Activated CD8-positive, alpha-beta memory T cell treated with anti-CD3 and anti-CD28 coated beads for 4 hours (primary cell): ENCODE data around the gene C1QTNF9.
"Not testable (repeated sequence)": the region's sequence is repeated elsewhere in the genome, so short reads cannot be mapped to it uniquely, and the experiment has no call there.

ENCODE experiments used
- DNase-seq, 2 donors: peaks; one replicate each; pipeline ENCODE4 v3.0.0-alpha.2; 2020; ENCODE audit warnings: low read depth in 2 of 2

C1QTNF9 gene

DNA sequence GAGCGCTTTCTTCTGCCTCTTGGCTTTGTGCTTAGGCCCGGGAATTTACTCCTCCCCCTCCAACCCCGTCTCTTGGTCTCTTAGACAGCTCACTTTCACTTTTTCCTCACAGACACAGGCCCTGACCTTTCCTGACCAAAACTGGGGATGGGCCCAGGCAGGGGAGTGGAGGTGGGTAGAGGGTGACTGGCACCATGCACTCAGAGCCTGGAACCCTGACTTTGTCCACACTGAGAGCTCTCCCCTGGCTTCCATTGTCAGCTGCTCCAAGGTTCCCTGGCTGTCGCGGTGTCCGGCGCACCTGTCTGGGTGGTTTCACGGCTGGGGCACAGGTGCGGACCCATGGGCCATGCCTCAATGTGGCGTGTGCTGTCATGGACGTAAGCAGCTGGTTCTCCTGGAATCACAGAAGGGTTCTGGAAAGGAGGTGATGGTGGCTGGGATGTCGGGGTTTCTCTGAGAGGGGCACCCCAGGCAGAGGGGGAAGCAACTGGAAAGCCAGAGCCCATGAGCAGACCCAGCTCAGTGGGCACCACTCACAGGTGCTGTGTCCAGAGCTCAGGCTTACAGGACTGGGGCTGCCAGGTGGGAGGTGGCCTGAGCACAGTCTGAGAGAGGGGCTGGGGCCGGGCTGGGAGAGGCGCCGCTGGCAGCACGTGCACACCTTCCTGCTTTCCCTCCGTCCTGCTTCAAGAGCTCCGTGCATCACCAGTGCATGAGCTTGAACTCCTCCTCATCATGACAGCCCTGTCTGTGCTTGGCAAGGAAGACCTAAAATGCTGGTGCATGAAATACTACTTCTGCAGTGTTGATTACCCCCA lies 28.0 kb upstream of the C1QTNF9 start:
- no peak for DNase-seq

DNA sequence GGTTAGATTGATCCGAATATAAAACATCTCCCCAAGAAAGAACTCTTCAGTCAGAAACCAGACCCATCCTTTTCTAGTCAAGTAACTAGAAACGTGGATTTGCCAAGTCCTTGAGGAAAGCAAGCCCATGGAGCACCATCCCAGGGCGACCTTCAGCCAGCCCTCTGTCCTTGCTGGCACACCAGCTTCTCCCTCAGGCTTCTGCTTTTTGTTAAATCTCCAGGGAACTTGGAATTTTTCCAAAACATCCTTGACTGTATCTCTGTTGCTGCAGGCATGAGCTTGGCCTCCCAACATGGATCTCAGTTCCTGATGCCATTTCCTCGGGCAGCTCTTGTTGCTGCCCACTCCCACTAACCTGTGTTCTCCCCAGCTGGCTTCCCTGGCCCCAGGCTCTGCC lies 27.1 kb upstream of the C1QTNF9 start:
- no peak for DNase-seq

DNA sequence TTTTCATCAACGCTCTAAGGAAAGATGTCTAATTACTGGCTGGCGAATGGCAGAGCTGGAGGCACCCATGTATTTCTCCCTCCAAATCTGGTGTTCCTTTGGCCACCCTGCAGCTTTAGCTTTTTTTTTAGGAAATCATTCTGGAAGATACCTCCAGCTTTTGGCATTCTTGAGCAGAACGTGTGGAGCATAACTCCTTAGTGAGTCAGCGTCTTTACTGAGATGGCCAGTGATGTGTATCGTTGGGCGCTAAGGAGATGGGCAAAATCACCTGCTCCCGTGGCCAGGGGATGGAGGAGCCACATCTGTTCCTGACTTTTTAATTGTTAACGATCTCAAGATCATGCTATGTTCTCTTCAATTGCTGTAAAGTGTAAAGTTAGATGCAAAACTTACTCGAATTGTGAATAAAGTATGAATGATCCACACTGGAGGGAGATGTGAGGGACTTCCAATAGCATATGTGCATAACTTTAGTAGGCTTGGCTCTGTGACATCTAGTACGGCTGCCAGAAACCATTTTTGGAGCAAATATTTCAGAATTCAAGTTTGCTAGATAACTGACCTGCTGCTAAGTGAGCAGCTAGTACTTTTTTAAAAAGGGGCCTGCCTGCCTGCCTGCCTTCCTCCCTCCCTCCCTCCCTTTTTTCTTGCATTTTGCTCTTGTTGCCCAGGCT lies 24.4 kb upstream of the C1QTNF9 start:
- no peak for DNase-seq

DNA sequence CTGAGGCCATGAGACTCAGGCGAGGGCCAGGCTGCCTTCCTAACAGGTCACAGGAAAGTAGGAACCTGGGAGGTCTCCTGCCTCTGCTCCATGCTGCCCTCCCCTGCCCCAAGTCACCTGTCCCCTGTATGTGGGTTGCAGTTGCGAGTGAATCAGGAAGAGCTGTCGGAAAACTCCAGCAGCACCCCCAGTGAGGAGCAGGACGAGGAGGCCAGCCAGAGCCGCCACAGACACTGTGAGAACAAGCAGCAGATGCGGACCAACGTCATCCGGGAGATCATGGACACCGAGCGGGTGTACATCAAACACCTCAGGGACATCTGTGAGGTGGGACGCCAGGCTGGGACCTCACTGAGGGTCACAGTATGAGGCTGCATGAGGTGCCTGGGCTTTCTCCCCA lies 22.8 kb upstream of the C1QTNF9 start:
- DNase-seq, result no peak

DNA sequence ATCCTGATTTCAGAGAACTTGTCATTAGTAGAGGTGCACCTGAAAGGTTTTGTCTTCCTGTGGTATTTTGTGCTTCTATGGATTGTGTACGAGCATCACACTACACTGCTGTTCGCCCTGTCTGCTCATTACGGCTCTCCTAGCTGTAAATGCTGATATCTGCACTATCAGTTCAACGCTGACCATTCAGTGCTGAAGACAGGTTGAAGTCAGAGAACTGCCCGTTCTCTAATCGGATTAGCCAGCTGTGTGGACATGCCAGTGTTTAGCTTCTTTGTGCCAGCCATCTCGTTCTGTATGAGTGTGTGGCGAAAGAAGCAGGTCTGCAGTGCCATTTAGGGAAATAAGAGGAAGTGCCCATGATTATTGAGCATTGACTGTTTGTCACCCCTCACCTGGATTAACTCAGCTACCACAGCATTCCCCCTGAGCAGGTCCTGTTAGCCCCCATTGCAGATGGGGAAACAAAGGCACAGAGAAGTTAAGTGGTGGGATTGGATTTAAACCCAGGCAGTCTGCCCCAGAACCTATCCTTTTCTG lies 21.6 kb upstream of the C1QTNF9 start:
- no peak for DNase-seq

DNA sequence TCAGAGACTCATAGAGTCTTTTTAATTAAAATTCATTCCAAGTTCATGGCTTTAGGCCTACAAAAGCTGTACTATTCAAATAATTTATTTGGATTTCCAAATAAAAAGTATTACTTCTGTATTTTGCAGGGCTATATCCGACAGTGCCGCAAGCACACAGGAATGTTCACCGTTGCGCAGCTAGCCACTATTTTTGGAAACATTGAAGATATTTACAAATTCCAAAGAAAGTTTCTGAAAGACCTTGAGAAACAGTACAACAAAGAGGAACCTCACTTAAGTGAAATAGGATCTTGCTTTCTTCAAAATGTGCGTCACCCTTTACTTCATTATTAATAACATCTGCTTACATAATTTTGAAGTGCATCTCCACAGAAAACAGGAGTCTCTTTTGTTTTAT lies 20.5 kb upstream of the C1QTNF9 start:
- DNase-seq, result no peak

DNA sequence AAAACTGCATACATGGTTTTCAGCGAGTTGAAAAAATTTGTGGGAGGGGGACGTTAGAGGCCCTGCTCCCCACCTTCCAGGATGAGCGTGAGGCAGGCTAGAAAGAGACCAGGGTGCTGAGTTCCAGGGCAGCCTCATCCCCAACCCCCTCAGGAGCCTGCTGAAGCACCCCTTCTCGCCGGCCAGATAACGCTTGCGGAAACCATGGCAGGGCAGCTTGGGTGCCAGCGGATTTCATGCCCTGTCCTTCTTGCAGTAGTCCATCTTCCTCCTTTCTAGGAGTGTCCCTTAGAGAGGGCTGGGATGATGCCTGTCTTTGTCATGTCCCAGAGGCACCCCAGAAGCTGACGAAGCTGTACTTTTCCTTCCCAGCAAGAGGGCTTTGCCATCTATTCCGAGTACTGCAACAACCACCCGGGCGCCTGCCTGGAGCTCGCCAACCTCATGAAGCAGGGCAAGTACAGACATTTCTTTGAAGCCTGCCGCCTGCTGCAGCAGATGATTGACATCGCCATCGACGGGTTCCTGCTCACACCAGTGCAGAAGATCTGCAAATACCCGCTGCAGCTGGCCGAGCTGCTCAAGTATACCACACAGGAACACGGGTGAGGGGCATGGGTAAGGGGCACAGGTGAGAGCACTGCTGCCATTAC lies 19.0 kb upstream of the C1QTNF9 start:
- DNase-seq, result no peak

DNA sequence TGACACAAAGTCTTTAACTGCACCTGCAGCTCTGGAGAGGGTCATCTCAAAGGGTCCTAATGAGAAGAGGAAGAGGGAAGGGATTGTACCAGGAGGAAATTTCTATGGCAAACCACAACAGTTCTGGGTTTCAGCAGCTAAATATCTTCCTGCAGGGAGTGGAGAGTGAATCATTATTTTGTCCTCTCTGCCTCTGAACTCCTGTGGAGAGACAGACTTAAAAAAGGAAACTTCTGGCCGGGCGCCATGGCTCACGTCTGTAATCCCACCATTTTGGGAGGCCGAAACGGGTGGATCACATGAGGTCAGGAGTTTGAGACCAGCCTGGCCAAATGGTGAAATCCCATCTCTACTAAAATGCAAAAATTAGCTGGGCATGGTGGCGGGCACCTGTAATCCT lies 16.9 kb upstream of the C1QTNF9 start:
- no peak for DNase-seq

DNA sequence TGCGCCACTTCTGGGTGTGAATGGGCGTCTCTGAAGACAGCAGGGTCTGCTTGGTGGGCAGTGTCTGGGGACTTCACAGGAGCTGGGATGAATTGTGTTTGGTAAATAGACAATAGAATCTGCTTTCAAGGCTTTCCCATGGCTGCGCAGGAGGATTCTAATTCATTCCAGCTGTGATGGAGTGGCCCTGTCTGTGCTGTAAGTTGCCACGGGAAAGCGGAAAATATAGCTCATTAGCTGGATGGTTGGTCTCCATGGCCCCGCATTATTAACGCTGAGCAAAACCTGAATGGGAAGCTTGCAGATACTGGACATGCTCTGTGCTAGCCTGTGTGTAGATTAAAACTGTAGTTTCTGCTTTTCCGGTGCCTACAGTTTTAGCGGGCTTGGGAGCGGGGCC lies 15.6 kb upstream of the C1QTNF9 start:
- no peak for DNase-seq

DNA sequence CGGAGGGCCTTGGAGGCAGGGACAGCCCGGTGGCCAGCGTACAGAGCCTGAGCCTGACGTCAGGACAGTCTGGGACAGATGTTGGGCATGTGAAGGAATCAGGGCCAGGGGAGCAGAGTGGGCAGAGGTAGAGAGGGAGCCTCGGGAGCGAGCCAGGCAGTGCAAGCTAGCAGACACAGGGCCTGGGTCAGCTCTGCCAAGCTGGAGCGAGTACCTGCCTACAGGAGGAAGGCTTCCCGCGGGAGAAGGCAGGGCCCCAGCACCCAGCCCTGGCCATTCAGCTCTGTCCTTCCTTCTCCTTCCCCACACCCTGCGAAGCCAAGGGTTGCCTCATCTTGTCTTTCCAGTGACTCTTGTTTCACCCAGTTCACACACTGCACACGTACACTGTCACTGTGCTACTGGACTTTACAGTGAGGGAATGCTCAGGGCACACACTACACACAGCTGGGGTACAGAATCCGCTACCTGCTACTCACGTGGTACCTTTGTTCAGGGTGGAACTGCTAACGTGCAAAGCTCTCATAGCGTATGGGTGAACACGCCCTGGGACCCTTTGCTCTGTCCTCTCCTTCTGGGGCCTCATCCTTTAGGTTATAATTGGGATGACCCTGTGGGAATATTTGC lies 9.8 kb upstream of the C1QTNF9 start:
- DNase-seq, result no peak

DNA sequence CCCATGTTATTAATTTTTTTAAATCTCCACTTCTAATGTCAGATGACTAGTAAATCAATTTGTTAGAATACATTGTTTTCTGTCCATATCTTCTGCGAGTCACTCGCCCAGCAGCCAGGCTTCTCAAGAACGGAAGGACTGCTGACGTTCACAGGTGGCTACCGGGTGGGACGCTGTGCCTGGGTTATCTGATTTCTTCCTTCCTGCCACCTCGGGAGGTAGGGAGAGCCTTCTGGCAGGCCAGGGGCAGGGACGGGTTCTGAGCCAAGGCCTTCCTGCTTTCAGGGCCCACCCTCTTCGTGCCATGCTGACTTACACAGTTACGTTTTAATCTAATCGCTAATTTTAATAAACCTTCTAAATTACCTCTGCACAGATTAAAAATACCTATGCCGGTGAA lies 7.9 kb upstream of the C1QTNF9 start:
- no peak for DNase-seq

DNA sequence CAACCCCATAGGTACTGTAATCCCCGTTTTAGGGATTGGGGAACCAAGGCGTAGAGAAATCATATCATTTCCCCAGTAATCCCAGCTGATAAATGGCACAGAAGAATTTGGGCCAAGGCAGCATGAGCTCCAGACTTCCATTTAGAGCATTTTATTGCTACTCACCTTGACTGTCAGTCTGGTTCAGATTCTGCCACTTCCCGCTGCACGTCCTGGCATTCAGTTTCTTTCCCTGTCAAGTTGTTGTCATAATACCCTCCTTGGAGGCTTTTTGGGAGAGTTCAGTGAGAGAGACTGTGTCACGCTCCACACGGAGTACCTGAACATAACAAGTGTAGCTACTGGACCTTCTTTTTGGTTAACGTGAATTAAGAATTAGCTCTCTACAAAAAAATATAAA lies 7.5 kb upstream of the C1QTNF9 start:
- DNase-seq, result no peak

DNA sequence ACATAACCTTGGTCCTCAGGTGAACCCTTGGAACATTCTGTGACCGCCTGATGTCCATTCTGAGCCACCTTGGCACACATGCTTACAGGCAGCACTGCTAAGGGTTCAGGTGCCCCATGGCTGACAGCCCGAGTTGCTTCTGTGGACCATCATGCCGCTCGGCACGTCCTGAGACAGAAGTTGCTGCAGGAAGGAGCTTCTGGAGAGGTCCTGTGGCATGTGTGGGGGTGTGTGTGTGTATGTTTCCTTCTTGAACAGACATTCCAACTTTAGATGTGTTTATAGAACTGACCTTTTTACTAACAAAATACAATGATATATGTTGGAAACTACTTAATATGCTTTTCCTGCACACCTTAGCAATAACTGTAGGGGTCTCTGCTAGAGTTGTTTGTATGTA lies 4.8 kb upstream of the C1QTNF9 start:
- DNase-seq, result no peak

DNA sequence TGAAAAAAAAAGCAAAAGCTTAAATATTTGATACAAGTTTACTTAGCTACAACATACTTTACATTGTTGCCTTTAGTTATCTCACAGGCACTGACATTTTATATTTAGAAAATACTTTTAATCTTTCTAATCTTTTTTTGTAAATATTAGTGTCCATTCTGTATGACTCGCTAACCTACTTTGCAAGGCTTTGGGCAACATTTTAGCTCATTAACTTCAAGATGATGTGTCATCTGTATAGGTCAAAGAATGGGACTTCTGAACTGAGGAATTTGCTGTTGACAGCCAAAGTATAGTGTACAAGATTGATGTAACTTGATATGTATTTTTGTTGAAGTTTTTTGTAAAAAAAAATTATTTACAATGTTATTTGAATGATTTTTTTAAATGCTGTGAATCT lies 2.7 kb upstream of the C1QTNF9 start:
- DNase-seq, result no peak

DNA sequence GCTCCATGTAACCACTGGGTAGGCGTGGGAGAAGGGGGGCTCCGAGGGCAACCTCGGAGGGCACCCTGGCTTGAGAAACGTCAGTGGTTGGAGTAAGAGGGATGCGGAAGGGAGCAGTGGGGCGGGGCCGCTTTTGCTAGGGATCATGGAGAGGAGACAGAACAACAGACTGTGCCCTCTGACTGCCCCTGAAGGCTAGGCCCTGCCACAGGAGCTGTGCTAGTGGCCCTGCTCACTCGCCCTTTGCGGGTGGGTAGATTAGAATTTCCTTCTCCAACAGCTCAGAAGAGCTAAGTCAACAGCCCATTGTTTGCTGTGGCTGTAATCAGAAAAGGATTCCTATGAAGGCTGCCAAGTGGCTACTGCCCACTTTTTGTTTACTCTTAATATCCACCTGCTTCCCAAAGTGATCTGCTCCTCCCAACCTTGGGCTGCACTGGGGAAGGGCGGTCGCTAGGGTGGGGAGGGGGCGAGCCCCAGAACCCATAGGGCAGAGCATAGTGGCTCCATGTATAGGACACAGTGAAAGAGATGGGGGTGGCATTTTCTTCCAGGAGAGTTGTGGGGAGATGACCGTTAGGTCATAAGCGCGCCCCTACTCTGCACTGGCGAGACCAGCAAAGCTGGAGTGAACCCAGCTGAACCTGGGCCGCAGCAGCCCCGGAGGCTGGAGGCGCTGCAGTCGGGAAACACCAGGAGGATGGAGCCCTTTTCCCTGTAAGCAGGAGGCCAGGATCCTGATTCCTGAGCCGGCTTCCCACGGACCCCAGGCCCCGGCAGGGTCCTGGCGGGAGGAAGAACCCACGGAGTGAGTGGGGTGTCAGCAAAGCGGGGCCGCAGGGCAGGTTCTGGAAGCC lies 1.9 kb upstream of the C1QTNF9 start:
- DNase-seq, result no peak

DNA sequence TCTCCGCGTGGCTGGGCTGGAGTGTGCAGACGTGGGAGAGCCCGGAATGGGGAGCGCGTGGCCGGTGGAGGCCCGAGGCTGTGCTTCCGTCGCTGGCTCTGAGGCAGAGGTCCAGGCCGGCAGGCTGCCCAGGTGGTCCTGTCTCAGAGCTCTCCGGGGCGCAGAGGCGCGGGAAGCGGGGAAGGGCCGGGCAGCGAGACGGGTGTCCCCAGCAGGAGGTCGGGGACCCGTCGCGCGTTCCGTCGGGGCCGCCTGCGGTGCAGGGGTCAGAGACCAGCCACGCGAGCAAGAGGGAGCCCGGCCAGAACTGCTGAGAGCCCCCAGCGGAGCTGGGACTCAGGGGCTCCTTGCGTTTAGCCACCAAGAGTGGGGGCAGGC lies 1.3 kb upstream of the C1QTNF9 start:
- DNase-seq, result no peak

DNA sequence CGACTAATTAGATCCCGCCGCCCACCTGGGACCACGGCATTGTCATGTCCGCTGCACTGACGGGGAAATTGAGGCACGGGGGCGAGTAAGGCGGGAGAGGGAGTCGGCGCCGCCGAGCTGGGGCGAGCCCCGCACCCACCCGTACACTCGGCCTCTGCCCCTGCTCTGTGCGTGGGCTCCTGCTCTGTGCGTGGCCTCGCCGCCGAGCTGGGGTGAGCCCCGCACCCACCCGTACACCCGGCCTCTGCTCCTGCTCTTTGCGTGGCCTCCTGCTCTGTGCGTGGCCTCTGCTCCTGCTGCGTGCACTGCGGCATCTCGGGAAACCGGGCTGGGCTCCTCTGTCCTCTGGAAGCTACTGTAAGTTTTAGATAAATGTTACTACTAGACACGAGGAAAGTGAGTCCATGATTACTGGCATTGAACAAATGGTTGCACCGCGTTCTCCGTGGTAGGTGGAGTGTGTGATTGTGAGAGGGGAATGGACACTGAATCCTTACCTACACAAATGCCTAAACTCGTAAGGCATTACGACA lies 826 bp upstream of the C1QTNF9 start:
- DNase-seq, result no peak

DNA sequence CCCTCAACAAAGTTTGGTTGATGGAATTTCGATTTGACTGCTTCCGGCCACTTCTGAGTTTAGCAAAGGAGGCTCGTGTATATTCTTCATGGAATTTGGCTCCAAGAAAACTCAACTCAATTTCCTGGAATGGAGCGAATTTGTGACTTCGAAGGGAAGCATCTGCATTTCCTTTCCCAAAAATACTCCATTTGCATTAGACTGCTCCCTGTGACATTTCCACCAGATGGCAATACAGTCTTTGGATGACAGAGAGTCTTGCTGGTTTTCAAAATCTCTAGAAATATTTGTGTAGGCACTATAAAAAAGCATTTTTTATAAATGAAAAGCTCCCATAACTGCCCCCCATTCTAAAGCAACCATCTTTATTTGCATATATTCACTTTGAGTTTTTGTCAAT lies 4.1 kb downstream of the C1QTNF9 start:
- no peak for DNase-seq

DNA sequence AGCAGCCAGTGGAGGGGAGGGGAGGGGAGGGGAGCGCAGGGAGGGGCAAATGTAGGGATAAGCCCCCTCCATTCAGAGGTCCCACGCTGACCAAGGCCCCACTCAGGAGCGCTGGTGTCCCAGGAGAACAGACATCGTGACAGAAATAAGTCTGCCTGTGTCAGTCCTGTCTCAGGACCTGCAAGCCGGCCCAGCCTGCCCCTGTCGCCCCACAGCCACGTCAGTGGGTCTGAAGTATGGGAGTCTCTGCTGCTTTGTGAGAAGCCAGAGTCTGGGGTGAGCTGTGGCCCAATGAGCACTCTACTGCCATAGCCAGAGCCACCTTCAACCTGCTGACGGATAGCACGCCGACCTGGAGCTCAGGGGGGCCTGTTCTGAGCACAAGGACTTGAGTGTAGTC lies 8.5 kb downstream of the C1QTNF9 start:
- DNase-seq, result not testable (repeated sequence)

DNA sequence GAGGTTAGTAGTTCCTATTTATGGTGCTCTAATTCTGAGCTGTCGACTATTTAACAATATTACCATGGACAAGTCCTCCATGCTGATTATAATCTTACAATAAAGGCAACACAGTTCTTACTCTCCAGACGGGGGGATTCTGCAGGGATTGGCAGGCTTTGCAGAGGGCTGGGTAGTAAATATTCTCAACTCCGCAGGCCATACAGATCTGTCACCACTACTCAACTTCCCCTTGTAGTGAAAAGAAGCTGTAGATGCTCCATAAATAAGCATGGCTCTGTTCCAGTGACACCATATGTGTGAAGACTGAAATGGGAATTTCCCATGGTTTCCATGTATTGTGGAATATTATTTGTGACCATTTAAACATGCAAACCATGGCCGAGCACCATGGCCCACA lies 9.5 kb downstream of the C1QTNF9 start:
- not testable (repeated sequence) for DNase-seq

DNA sequence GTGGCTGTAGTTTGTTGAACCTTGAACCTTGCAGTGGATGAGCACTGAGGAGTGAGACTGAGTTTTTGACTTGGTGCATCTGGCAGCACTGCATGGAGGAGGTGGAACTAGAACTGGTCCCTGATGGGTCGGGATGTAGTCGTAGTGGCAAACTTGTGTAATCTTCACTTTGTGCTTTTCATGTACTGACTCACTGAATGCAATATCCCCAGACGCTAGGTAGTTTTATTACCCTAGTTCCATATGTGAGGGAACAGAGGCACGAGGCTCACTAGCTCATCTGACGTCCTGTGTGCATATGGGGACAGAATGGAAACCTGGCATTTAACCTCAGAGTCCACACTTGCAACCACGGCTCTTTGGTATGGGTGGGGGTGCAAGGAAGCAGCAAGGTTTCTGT lies 10.3 kb downstream of the C1QTNF9 start:
- DNase-seq, result not testable (repeated sequence)
